Activated CD8-positive, alpha-beta memory T cell treated with anti-CD3 and anti-CD28 coated beads, Interleukin-2, amount 50 U/mL, for 24 hours (primary cell): ENCODE measurements around the gene GLIS1.
A peak's percentile ranks its signal among the peaks of the same experiment; 100 is the strongest.
"Not testable (repeated sequence)": the region's sequence is repeated elsewhere in the genome, so short reads cannot be mapped to it uniquely, and the experiment has no call there.

Experiments
- DNase-seq: peaks from one replicate; pipeline ENCODE4 v3.0.0-alpha.2; 2020; ENCODE audit errors: extremely low read depth

Gene GLIS1

GRCh38 chr1:53739109-53739681 lies at the start of gene GLIS1:
GLIS1 (minus strand) TSS chr1:53739164; CDS start chr1:53738064, 1,100 bp downstream.
- peak; percentile 5 for DNase-seq

- no peak for DNase-seq
Measured at GRCh38 chr1:53787655-53788054, 48.7 kb upstream of the GLIS1 start.

- no peak for DNase-seq
Measured at GRCh38 chr1:53783056-53783455, 44.1 kb upstream of the GLIS1 start.

- DNase-seq: no peak
Measured at GRCh38 chr1:53781654-53782053, 42.7 kb upstream of the GLIS1 start.

GRCh38 chr1:53777272-53777671 lies 38.3 kb upstream of the GLIS1 start:
- no peak for DNase-seq

GRCh38 chr1:53771648-53772047 lies 32.7 kb upstream of the GLIS1 start:
- DNase-seq: no peak

GRCh38 chr1:53769780-53770179 lies 30.8 kb upstream of the GLIS1 start:
- no peak for DNase-seq

GRCh38 chr1:53769184-53769583 lies 30.2 kb upstream of the GLIS1 start:
- DNase-seq: no peak

GRCh38 chr1:53766831-53767405 lies 28.0 kb upstream of the GLIS1 start:
- no peak for DNase-seq

- DNase-seq: no peak
Measured at GRCh38 chr1:53766194-53766742, 27.3 kb upstream of the GLIS1 start.

- no peak for DNase-seq
Measured at GRCh38 chr1:53765657-53766056, 26.7 kb upstream of the GLIS1 start.

- DNase-seq: no peak
Measured at GRCh38 chr1:53763911-53764310, 24.9 kb upstream of the GLIS1 start.

GRCh38 chr1:53763461-53763860 lies 24.5 kb upstream of the GLIS1 start:
- no peak for DNase-seq

GRCh38 chr1:53760497-53760896 lies 21.5 kb upstream of the GLIS1 start:
- DNase-seq: not testable (repeated sequence)

GRCh38 chr1:53755874-53756273 lies 16.9 kb upstream of the GLIS1 start:
- DNase-seq: no peak

- DNase-seq: no peak
Measured at GRCh38 chr1:53754484-53755312, 15.7 kb upstream of the GLIS1 start.

- DNase-seq: no peak
Measured at GRCh38 chr1:53752281-53752680, 13.3 kb upstream of the GLIS1 start.

- no peak for DNase-seq
Measured at GRCh38 chr1:53747841-53748240, 8.9 kb upstream of the GLIS1 start.

GRCh38 chr1:53740621-53741105 lies 1.7 kb upstream of the GLIS1 start:
- no peak for DNase-seq

- no peak for DNase-seq
Measured at GRCh38 chr1:53738205-53739108, 507 bp downstream of the GLIS1 start.

- DNase-seq: no peak
Measured at GRCh38 chr1:53737648-53738204, 1.2 kb downstream of the GLIS1 start.
